CD4-positive, alpha-beta T cell treated with Interleukin-6 for 4 hours (primary cell): ENCODE measurements around the gene IFT122.

Experiments used
- DNase-seq: peaks from one replicate; pipeline ENCODE4 v3.0.0-alpha.2; 2020; ENCODE audit warnings: mixed read lengths

The IFT122 gene

DNA sequence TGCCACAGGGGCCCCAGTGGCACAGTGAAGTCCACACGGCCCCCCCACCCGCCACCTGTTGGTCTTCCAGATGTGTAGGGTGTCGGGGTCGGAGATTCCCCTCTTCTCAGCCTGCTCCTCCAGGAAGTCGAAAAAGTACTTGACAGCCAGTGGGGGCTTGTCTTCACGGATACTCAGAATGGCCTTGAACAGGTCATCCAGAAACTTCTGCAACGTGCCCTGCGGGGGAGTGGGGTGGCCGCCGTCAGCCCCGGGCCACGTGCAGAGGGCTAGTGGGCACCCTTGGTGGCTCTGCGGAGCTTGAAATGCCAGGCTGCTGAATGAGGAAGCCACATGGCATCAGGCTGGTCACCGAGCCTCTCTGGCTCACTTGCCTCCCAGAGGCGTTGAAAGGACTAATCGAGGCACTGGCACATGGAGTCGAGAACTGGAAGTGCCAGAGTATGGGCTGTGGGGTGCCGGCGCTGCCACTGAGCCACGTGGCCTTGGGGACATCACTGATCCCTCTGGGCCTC, 119.6 kb downstream of the IFT122 start:
- DNase-seq = no peak

DNA sequence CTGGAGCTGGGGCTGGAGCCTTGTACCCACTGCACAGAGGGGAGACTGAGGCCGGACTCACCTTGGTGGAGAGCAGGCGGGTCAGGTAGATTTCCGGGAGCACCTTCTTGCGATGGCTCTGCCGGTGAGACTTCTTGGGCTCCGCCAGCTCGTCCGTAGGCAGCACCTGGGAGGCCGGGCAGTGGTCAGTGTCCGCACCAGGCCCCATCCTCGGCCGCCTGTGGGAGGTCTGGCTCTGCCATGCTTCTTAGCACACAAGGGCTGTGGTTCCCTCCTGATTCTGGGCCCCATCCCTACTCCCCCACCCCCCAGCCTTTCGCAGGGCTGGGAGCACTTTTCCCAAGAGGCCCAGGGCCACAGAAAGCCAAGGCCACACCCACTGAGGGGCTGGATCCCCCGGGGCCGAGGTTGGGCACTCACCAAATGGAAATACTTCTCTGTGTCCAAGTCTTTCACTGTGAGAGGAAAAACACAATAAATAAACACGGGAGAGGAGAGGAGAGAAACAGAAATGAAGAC, 120.3 kb downstream of the IFT122 start:
- DNase-seq = no peak

DNA sequence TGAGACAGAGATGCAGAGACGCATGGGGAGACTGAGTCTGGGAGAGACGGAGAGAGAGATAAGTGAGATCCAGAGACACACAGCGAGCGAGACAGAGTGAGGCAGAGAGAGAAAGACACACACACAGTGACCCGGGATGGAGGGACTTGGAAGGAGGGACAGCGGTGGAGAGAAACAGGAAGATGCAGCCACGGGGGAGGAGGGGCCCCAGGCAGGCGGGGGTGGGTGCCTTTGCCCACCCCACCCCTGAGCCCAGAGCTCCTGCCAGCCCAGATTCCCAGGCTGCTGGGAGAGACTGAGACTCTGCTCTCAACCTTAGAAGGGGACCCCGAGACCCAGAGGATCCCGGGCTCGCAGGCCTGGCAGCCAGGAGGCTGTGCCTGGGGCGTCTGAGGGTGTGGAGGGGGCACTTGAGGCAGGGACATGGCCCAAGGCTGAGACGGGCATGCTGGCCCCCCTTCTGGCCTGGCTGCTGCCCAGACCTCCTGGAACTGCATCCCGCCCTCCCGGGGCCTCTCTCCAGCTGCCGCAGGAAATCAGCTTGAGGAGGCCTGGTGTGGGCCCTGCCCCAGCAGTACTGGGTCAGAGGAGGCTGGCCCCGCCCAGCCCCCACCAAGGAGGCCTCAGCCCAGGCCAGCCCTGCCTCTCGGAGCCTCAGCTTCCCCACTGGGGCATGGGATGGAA, 121.0 kb downstream of the IFT122 start:
- no peak for DNase-seq

GRCh38 chr3:129561619-129562248, 121.7 kb downstream of the IFT122 start:
- DNase-seq = no peak

DNA sequence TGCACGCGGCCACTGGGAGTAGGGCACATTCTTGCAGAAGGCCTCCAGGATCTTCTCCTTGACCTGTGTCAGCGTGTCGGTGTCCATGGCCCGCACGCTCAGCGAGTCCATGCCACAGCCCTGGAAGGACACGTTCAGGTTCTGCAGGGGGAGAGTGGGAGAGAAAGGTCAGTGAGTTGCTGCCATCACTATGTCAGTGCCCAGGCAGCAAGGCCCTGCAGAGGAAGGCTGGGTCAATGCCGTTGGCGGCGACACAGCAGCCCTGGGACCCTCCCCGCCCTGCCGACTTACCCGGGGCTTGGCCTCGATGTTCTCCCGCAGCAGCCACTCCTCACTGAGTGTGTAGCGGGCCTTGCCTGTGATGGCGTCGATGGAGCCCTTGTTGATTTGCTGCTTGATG, 122.8 kb downstream of the IFT122 start:
- DNase-seq = no peak

- DNase-seq = no peak
These were observed 123.3 kb downstream of the IFT122 start for GRCh38 chr3:129563332-129563731.

DNA sequence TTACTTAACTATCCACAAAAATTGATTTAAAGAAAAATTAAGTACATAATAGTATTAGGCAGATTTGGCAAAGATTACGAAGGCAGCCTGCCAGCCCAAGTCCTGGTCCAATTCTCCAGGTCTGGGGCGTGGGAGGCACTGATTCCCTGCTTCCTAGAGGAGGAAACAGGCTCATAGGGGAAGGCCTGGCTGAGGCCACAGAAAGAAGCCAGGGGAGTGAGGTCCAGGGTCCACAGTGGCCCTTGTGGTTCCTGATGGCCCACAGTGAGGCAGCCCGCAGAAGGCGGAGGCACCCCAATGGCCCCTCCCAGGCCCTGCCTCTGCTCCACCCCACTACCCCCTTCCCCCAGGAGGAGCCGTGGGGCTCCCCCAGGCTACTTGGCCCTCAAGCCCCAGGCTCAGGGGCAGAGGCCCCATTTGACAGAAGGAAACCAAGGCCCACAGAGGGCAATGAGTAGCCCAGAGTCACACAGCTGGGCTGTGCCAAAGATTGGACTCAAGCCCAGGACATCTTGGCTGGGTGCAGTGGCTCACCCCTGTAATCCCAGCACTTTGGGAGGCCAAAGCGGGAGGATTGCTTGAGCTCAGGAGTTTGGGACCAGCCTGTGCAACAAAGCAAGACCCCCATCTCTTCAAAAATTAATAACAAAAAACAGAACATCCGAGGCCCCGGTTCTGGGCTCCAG, 124.0 kb downstream of the IFT122 start:
- no peak for DNase-seq

GRCh38 chr3:129564981-129565644, 125.1 kb downstream of the IFT122 start:
- DNase-seq = no peak

- no peak for DNase-seq
These were observed 125.9 kb downstream of the IFT122 start for GRCh38 chr3:129565902-129566301.

DNA sequence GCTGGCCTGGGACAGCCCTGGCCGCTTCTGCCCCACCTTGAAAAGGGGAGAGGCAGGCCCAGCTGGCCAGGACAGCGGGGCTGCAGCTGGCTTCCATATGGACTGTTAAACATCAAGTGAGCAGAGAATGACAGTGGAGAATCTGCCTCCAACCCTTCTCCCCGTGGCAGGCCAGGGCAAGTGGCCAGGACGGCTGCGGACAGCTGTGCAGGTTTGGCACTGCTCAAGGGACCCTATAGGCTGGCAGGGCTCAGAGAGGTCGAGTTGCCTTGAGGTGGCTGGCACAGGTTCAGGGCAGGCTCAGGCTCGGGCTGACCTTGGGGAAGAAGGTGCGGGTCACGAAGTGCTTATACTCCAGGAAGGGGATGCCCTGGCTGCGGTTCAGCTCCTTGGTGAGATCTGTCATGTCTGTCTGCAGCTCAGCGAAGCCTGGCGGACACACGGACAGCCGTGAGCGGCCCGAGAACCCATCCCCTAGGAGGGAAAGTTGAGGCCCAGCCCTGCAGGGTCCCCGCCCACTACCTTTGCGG, 127.2 kb downstream of the IFT122 start:
- no peak for DNase-seq

DNA sequence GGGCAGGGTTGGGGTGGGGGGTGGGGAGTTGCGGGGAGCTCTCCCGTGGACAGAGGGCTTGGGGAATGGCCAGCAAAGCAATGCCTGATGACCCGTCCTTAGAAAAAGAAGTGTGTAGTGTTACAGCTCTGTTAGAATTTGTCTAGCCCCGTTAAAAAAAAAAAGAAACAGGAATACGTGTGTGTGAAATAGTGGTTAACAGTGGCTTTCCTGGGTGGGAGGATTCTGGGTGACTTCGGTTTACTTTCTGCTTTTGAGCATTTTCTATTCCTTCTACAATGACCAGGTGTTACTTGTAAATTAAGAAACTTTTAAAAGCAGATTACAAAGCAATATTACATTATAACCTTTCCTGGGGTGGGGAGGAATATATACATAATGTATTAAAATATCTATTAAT, 127.9 kb downstream of the IFT122 start:
- DNase-seq = no peak

DNA sequence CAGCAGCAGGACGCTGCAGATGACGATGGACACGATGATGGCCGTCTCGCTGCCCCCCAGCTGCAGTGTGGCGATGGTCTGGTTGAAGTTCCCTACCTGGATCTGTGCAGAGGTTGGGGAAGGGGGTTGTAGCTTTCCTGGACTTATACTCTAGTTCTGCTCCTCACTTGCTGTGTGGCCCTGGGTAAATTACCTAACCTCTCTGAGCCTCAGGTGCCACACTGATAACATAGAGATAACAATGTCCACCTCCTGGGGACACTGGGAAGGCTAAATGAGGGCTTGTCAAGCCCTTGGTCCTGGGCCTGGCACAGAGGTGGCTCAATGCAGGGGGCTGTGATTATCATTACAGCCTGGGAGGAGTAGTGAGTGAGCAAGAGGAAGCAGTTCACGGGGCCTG, 129.8 kb downstream of the IFT122 start:
- no peak for DNase-seq
